Measurements from ENCODE around the gene OR2T12.

GRCh38 chr1:248324468-248324867 is 21.2 kb upstream of the OR2T12 start, which contains the start of gene OR2M7:
- TF ChIP-seq CTCF (IDR thresholded peaks at IDR 0.05; ENCODE audit: poor library complexity) (no peak), EZH2 (IDR thresholded peaks at IDR 0.05; ENCODE audit: borderline replicate concordance) (no peak), EZH2phosphoT487 (IDR thresholded peaks at IDR 0.05; ENCODE audit: low read depth, severe bottlenecking, unreplicated experiment) (no peak)
